ENCODE measurements around the gene P2RX3. TPM values are rescaled to one million over a fixed set of nuclear protein-coding genes. Genes with fewer than 3 reads are reported as not detected.

Gene P2RX3
- total and polyA plus RNA-seq, 2 experiments from 2014 or later = 0.15 to 0.35 TPM

GRCh38 chr11:57309106-57310059 is 28.8 kb upstream of the P2RX3 start:
- Mint-ChIP-seq H3K4me3 (no peak overlapping the region; the same call in 2 of the 3 replicates), H3K4me1 (peaks cover 49% of the 10 kb centered on the region), H3K9me3 (no peaks in the 10 kb centered on the region; the same call in 2 of the 3 replicates), H3K27me3 (ENCODE audit: insufficient read depth, low read depth, poor library complexity) (peaks cover 11% of the 10 kb centered on the region), H3K27ac (peak overlapping the region; percentile 3; the same call in 1 of the 2 replicates), H3K36me3 (ENCODE audit: low read depth) (peaks cover 66% of the 10 kb centered on the region)
- TF ChIP-seq ETS1 (IDR thresholded peaks at IDR 0.05) (no peak), ZNF331 (CRISPR knock-in tag; IDR thresholded peaks at IDR 0.05; ENCODE audit: low read depth) (no peak), ZNF462 (CRISPR knock-in tag; IDR thresholded peaks at IDR 0.05) (no peak), CTCF (conservative IDR thresholded peaks at IDR 0.05; ENCODE audit: low read depth in 2 of 2) (no peak), JUNB (IDR thresholded peaks at IDR 0.05; ENCODE audit: unreplicated experiment) (no peak), ZNF114 (CRISPR knock-in tag; IDR thresholded peaks at IDR 0.05) (no peak), POLR2AphosphoS5 (IDR thresholded peaks at IDR 0.05; ENCODE audit: low read depth) (no peak), EZH2 (IDR thresholded peaks at IDR 0.05; ENCODE audit: low read depth, unreplicated experiment) (no peak), CREB1 (CRISPR knock-in tag; IDR thresholded peaks at IDR 0.05; ENCODE audit: low read depth) (no peak), NANOG (IDR thresholded peaks at IDR 0.05; ENCODE audit: borderline replicate concordance) (no peak), REST (IDR thresholded peaks at IDR 0.05; ENCODE audit: unreplicated experiment) (no peak), EZH2phosphoT487 (IDR thresholded peaks at IDR 0.05; ENCODE audit: unreplicated experiment) (no peak), STAT1 (IDR thresholded peaks at IDR 0.05; ENCODE audit: unreplicated experiment) (no peak)
- peaks cover 16% of the 10 kb centered on the region for H3K4me1 ChIP-seq (ENCODE audit: insufficient read depth)
- no peak overlapping the region for H3K4me3 ChIP-seq
- peaks cover 14% of the 10 kb centered on the region; the same call in 1 of the 2 replicates for H3F3A ChIP-seq (replicated peaks; ENCODE audit: low read depth)
- no peak overlapping the region for H3K4me2 ChIP-seq
- H3K27ac ChIP-seq (ENCODE audit: low read depth) = no peak overlapping the region
- no peak overlapping the region for H2AFZ ChIP-seq
- H3K79me2 ChIP-seq (replicated peaks; ENCODE audit: insufficient read depth) = peaks cover 45% of the 10 kb centered on the region
- H3K36me3 ChIP-seq (ENCODE audit: insufficient read depth) = peaks cover 15% of the 10 kb centered on the region
- H3K9me2 ChIP-seq (ENCODE audit: insufficient read depth) = no peaks in the 10 kb centered on the region
- no peaks in the 10 kb centered on the region for H3K27me3 ChIP-seq (ENCODE audit: insufficient read depth)
- H4K20me1 ChIP-seq (replicated peaks; ENCODE audit: insufficient read depth) = peaks cover 27% of the 10 kb centered on the region
- DNase-seq (ENCODE audit: low spot score) (no peak), ATAC-seq (no peak)
